ENCODE data around the gene FSD2. TPM values are rescaled to one million over a fixed set of nuclear protein-coding genes. Genes with fewer than 3 reads are reported as not detected.
A peak's percentile ranks its signal among the peaks of the same experiment; 100 is the strongest.

The FSD2 gene
- total RNA-seq, 1 experiment from 2014 or later, result not detected

DNA sequence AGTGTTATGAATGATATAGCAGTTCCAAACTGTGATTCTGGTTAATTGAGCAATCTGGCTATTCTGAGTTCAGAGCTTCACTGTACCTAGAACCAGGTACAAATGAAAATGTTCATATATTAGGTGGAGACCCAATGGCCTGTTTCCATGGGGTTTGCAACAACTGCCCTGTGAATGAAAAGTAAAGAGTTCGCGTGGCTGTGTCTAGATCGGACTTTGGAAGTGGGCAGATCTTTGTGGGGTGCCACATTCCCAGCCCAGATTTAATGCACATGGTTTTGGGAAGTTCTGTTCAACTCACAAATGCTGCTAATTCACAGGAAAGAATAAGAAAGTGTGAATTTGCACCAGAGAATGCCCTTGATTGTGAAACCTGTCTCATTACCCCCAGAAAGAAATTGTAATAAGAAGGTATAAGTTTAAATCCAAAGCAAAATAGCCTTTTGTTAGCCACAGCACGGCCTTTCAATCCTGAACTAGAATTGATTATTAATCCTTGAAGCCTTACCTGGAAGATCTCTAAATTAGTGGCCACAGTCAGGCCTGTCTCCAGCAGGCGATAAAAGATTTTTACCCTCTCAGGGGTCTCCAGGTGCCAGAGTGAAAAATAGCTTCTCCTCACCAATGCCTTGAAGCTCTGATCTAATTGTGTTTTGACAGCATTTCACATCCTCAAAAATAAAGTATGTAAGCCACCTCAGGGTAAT is 26.2 kb upstream of the FSD2 start:
- peaks cover 79% of the 10 kb centered on the region for H3K36me3 Mint-ChIP-seq (ENCODE audit: insufficient read depth, unreplicated experiment)
- ChIA-PET CTCF (interaction anchor here (0.7 to 1.8 kb wide), 6 partner anchors 8 to 302 kb away, joined by 3 to 5 read pairs (median 4); partner anchors contain the start of gene RAMAC), POLR2A (interaction anchor here (0.6 to 2.4 kb wide), 12 partner anchors 14 to 294 kb away, joined by 3 to 15 read pairs (median 5); partner anchors contain the start of genes RAMAC and RPS17)
- H3K4me3 Mint-ChIP-seq (ENCODE audit: unreplicated experiment), result no peak overlapping the region
- DNase-seq (ENCODE audit: unreplicated experiment), result no peak
- intact Hi-C loops (cut with micrococcal nuclease), result loop anchor here (1.0 kb wide), 1 partner anchor 152 kb away; no protein-coding TSS in a partner anchor
- H3K27ac Mint-ChIP-seq (ENCODE audit: low read depth, unreplicated experiment), result peak overlapping the region; percentile 75
- H3K4me1 Mint-ChIP-seq (ENCODE audit: insufficient read depth, unreplicated experiment), result peaks cover 16% of the 10 kb centered on the region
- H3K9me3 Mint-ChIP-seq (ENCODE audit: unreplicated experiment), result no peaks in the 10 kb centered on the region
- no peaks in the 10 kb centered on the region for H3K27me3 Mint-ChIP-seq (ENCODE audit: insufficient read depth, unreplicated experiment)
- BruUV-seq (replicated peaks), result no TSS peak
- TF ChIP-seq, protein P1, sequence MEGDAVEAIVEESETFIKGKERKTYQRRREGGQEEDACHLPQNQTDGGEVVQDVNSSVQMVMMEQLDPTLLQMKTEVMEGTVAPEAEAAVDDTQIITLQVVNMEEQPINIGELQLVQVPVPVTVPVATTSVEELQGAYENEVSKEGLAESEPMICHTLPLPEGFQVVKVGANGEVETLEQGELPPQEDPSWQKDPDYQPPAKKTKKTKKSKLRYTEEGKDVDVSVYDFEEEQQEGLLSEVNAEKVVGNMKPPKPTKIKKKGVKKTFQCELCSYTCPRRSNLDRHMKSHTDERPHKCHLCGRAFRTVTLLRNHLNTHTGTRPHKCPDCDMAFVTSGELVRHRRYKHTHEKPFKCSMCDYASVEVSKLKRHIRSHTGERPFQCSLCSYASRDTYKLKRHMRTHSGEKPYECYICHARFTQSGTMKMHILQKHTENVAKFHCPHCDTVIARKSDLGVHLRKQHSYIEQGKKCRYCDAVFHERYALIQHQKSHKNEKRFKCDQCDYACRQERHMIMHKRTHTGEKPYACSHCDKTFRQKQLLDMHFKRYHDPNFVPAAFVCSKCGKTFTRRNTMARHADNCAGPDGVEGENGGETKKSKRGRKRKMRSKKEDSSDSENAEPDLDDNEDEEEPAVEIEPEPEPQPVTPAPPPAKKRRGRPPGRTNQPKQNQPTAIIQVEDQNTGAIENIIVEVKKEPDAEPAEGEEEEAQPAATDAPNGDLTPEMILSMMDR (IDR thresholded peaks at IDR 0.05; ENCODE audit: unreplicated experiment), result no peak

DNA sequence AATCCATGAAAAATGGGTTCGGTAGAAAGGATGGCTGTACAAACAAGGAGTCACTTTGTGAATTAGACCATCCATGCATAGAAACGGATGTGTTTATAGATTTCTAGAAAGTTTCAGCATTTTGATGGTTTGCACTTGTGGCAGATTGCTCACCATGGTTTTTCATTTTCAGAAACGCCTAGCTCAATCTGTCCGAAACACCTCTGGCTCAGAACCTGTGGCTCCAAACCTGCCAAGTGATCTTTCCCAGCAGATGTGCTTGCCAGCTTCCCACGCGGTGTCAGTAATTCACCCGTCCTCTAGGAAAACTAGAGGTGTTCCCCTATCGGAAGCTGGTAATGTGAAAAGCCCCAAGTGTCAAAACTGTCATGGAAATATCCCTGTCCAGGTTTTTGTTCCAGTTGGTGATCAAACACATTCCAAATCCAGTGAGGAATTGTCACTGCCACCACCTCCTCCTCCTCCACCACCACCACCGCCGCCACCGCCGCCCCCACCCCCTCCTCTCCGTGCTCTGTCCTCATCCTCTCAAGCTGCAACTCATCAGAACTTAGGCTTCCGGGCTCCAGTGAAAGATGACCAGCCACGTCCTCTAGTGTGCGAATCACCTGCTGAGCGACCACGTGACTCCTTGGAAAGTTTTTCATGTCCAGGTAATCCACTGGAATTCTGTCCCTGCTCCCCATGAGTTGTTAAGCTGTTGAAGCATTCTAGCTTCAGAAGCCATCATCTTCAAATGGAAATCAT is 24.7 kb upstream of the FSD2 start:
- H3K9me3 Mint-ChIP-seq (ENCODE audit: unreplicated experiment), result no peaks in the 10 kb centered on the region
- no peak for DNase-seq (ENCODE audit: unreplicated experiment)
- no peak overlapping the region for H3K4me3 Mint-ChIP-seq (ENCODE audit: unreplicated experiment)
- H3K36me3 Mint-ChIP-seq (ENCODE audit: insufficient read depth, unreplicated experiment), result peaks cover 82% of the 10 kb centered on the region
- POLR2A ChIA-PET, result interaction anchor here (0.7 to 1.2 kb wide), 4 partner anchors 13 to 81 kb away, joined by 3 to 5 read pairs (median 4); no protein-coding TSS in a partner anchor
- H3K27me3 Mint-ChIP-seq (ENCODE audit: insufficient read depth, unreplicated experiment), result no peaks in the 10 kb centered on the region
- intact Hi-C loops (cut with micrococcal nuclease), result no loop called here
- BruUV-seq (replicated peaks), result no TSS peak
- H3K27ac Mint-ChIP-seq (ENCODE audit: low read depth, unreplicated experiment), result no peak overlapping the region
- H3K4me1 Mint-ChIP-seq (ENCODE audit: insufficient read depth, unreplicated experiment), result peaks cover 16% of the 10 kb centered on the region
- TF ChIP-seq, protein P1 (IDR thresholded peaks at IDR 0.05; ENCODE audit: unreplicated experiment), result no peak
- CTCF ChIA-PET, result interaction anchor here (0.9 kb wide), 1 partner anchor 18 kb away, joined by 3 read pairs; no protein-coding TSS in a partner anchor

DNA sequence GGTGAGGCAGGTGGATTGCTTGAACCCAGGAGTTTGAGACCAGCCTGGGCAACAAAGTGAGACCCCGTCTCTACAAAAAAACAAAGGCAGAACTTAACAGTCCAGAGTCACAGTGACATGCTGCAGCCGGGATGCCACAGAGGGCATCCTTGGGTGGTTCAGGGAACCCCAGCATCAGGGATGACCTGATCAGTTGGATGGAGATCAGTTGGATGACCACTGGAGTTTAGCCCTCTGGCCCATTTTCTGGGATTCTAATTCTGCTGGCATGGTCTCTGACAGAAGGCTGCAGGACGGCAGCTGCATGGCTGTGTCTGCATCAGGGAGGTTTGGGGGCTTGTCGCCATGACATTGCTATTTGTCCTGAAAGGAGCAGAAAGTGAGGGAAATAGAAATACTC is 23.4 kb upstream of the FSD2 start:
- ChIA-PET CTCF (no interaction called here), POLR2A (interaction anchor here (0.7 to 1.2 kb wide), 4 partner anchors 16 to 79 kb away, joined by 3 to 5 read pairs (median 4); no protein-coding TSS in a partner anchor)
- no TSS peak for BruUV-seq (replicated peaks)

More for the DNA sequence above, 23.4 kb upstream of the FSD2 start:
- Mint-ChIP-seq H3K4me3 (ENCODE audit: unreplicated experiment) (no peak overlapping the region), H3K27me3 (ENCODE audit: insufficient read depth, unreplicated experiment) (no peaks in the 10 kb centered on the region), H3K4me1 (ENCODE audit: insufficient read depth, unreplicated experiment) (peaks cover 16% of the 10 kb centered on the region), H3K27ac (ENCODE audit: low read depth, unreplicated experiment) (no peak overlapping the region), H3K36me3 (ENCODE audit: insufficient read depth, unreplicated experiment) (peaks cover 80% of the 10 kb centered on the region), H3K9me3 (ENCODE audit: unreplicated experiment) (no peaks in the 10 kb centered on the region)
- intact Hi-C loops (cut with micrococcal nuclease), result no loop called here
- TF ChIP-seq, protein P1 (IDR thresholded peaks at IDR 0.05; ENCODE audit: unreplicated experiment), result no peak
- no peak for DNase-seq (ENCODE audit: unreplicated experiment)

Data from MCF 10A (cell line).